ENCODE data around the gene FAM117B.

Gene FAM117B

GRCh38 chr2:202609381-202610145 lies 25.2 kb upstream of the FAM117B start:
- Histone ChIP-seq H3K4me3 (ENCODE audit: low read depth in 1 of 2, low read length in 2 of 2) (no peak overlapping the region), H3K27ac (ENCODE audit: low read depth, low read length) (no peak overlapping the region), H3K27me3 (ENCODE audit: control insufficient read depth in 1 of 2, insufficient read depth in 2 of 2, low read length in 2 of 2) (no peaks in the 10 kb centered on the region), H3K4me1 (ENCODE audit: control insufficient read depth in 1 of 2, insufficient read depth in 2 of 2, low read length in 2 of 2) (peaks cover 0 to 7% of the 10 kb centered on the region in 2 donors), H3K36me3 (ENCODE audit: control insufficient read depth in 1 of 2, insufficient read depth in 2 of 2, low read length in 2 of 2) (no peaks in the 10 kb centered on the region), H3K9ac (ENCODE audit: low read depth in 1 of 2, low read length in 2 of 2) (no peak overlapping the region), H3K9me3 (ENCODE audit: control insufficient read depth in 1 of 2, low read length in 2 of 2) (no peaks in the 10 kb centered on the region)

GRCh38 chr2:202610380-202610779 lies 24.4 kb upstream of the FAM117B start:
- no peak overlapping the region for H3K9ac ChIP-seq (ENCODE audit: low read depth in 1 of 2, low read length in 2 of 2)
- no peaks in the 10 kb centered on the region for H3K36me3 ChIP-seq (ENCODE audit: control insufficient read depth in 1 of 2, insufficient read depth in 2 of 2, low read length in 2 of 2)
- peaks cover 0 to 7% of the 10 kb centered on the region in 2 donors for H3K4me1 ChIP-seq (ENCODE audit: control insufficient read depth in 1 of 2, insufficient read depth in 2 of 2, low read length in 2 of 2)
- no peaks in the 10 kb centered on the region for H3K9me3 ChIP-seq (ENCODE audit: control insufficient read depth in 1 of 2, low read length in 2 of 2)
- H3K27ac ChIP-seq (ENCODE audit: low read depth, low read length), result no peak overlapping the region
- no peak overlapping the region for H3K4me3 ChIP-seq (ENCODE audit: low read depth in 1 of 2, low read length in 2 of 2)
- H3K27me3 ChIP-seq (ENCODE audit: control insufficient read depth in 1 of 2, insufficient read depth in 2 of 2, low read length in 2 of 2), result no peaks in the 10 kb centered on the region

GRCh38 chr2:202612145-202612544 lies 22.6 kb upstream of the FAM117B start:
- no peak overlapping the region for H3K27ac ChIP-seq (ENCODE audit: low read depth, low read length)
- H3K36me3 ChIP-seq (ENCODE audit: control insufficient read depth in 1 of 2, insufficient read depth in 2 of 2, low read length in 2 of 2), result no peaks in the 10 kb centered on the region
- no peaks in the 10 kb centered on the region for H3K9me3 ChIP-seq (ENCODE audit: control insufficient read depth in 1 of 2, low read length in 2 of 2)
- H3K4me3 ChIP-seq (ENCODE audit: low read depth in 1 of 2, low read length in 2 of 2), result no peak overlapping the region
- no peak overlapping the region for H3K9ac ChIP-seq (ENCODE audit: low read depth in 1 of 2, low read length in 2 of 2)
- H3K4me1 ChIP-seq (ENCODE audit: control insufficient read depth in 1 of 2, insufficient read depth in 2 of 2, low read length in 2 of 2), result peaks cover 0 to 7% of the 10 kb centered on the region in 2 donors
- H3K27me3 ChIP-seq (ENCODE audit: control insufficient read depth in 1 of 2, insufficient read depth in 2 of 2, low read length in 2 of 2), result no peaks in the 10 kb centered on the region

- H3K27me3 ChIP-seq (ENCODE audit: control insufficient read depth in 1 of 2, insufficient read depth in 2 of 2, low read length in 2 of 2), result no peaks in the 10 kb centered on the region
- H3K9ac ChIP-seq (ENCODE audit: low read depth in 1 of 2, low read length in 2 of 2), result no peak overlapping the region
- H3K9me3 ChIP-seq (ENCODE audit: control insufficient read depth in 1 of 2, low read length in 2 of 2), result no peaks in the 10 kb centered on the region
- H3K36me3 ChIP-seq (ENCODE audit: control insufficient read depth in 1 of 2, insufficient read depth in 2 of 2, low read length in 2 of 2), result no peaks in the 10 kb centered on the region
- H3K4me1 ChIP-seq (ENCODE audit: control insufficient read depth in 1 of 2, insufficient read depth in 2 of 2, low read length in 2 of 2), result peaks cover 0 to 7% of the 10 kb centered on the region in 2 donors
- H3K27ac ChIP-seq (ENCODE audit: low read depth, low read length), result no peak overlapping the region
- no peak overlapping the region for H3K4me3 ChIP-seq (ENCODE audit: low read depth in 1 of 2, low read length in 2 of 2)
These were observed 21.3 kb upstream of the FAM117B start for GRCh38 chr2:202613479-202613878.

- Histone ChIP-seq H3K4me3 (ENCODE audit: low read depth in 1 of 2, low read length in 2 of 2) (no peak overlapping the region), H3K27ac (ENCODE audit: low read depth, low read length) (no peak overlapping the region), H3K9ac (ENCODE audit: low read depth in 1 of 2, low read length in 2 of 2) (no peak overlapping the region), H3K27me3 (ENCODE audit: control insufficient read depth in 1 of 2, insufficient read depth in 2 of 2, low read length in 2 of 2) (no peaks in the 10 kb centered on the region), H3K36me3 (ENCODE audit: control insufficient read depth in 1 of 2, insufficient read depth in 2 of 2, low read length in 2 of 2) (no peaks in the 10 kb centered on the region), H3K4me1 (ENCODE audit: control insufficient read depth in 1 of 2, insufficient read depth in 2 of 2, low read length in 2 of 2) (no peaks in the 10 kb centered on the region), H3K9me3 (ENCODE audit: control insufficient read depth in 1 of 2, low read length in 2 of 2) (no peaks in the 10 kb centered on the region)
These were observed 10.6 kb upstream of the FAM117B start for GRCh38 chr2:202624133-202624532.

GRCh38 chr2:202627042-202627441 lies 7.7 kb upstream of the FAM117B start:
- Histone ChIP-seq H3K27me3 (ENCODE audit: control insufficient read depth in 1 of 2, insufficient read depth in 2 of 2, low read length in 2 of 2) (no peaks in the 10 kb centered on the region), H3K9me3 (ENCODE audit: control insufficient read depth in 1 of 2, low read length in 2 of 2) (no peaks in the 10 kb centered on the region), H3K36me3 (ENCODE audit: control insufficient read depth in 1 of 2, insufficient read depth in 2 of 2, low read length in 2 of 2) (no peaks in the 10 kb centered on the region), H3K4me1 (ENCODE audit: control insufficient read depth in 1 of 2, insufficient read depth in 2 of 2, low read length in 2 of 2) (no peaks in the 10 kb centered on the region), H3K9ac (ENCODE audit: low read depth in 1 of 2, low read length in 2 of 2) (no peak overlapping the region), H3K27ac (ENCODE audit: low read depth, low read length) (no peak overlapping the region), H3K4me3 (ENCODE audit: low read depth in 1 of 2, low read length in 2 of 2) (no peak overlapping the region)

GRCh38 chr2:202628646-202629198 lies 6.0 kb upstream of the FAM117B start:
- Histone ChIP-seq H3K27me3 (ENCODE audit: control insufficient read depth in 1 of 2, insufficient read depth in 2 of 2, low read length in 2 of 2) (no peaks in the 10 kb centered on the region), H3K9me3 (ENCODE audit: control insufficient read depth in 1 of 2, low read length in 2 of 2) (no peaks in the 10 kb centered on the region), H3K27ac (ENCODE audit: low read depth, low read length) (no peak overlapping the region), H3K9ac (ENCODE audit: low read depth in 1 of 2, low read length in 2 of 2) (no peak overlapping the region), H3K36me3 (ENCODE audit: control insufficient read depth in 1 of 2, insufficient read depth in 2 of 2, low read length in 2 of 2) (no peaks in the 10 kb centered on the region), H3K4me3 (ENCODE audit: low read depth in 1 of 2, low read length in 2 of 2) (no peak overlapping the region), H3K4me1 (ENCODE audit: control insufficient read depth in 1 of 2, insufficient read depth in 2 of 2, low read length in 2 of 2) (no peaks in the 10 kb centered on the region)

- H3K4me1 ChIP-seq (ENCODE audit: control insufficient read depth in 1 of 2, insufficient read depth in 2 of 2, low read length in 2 of 2), result peaks cover 0 to 9% of the 10 kb centered on the region in 2 donors
- H3K4me3 ChIP-seq (ENCODE audit: low read depth in 1 of 2, low read length in 2 of 2), result no peak overlapping the region
- H3K27me3 ChIP-seq (ENCODE audit: control insufficient read depth in 1 of 2, insufficient read depth in 2 of 2, low read length in 2 of 2), result no peaks in the 10 kb centered on the region
- no peak overlapping the region for H3K9ac ChIP-seq (ENCODE audit: low read depth in 1 of 2, low read length in 2 of 2)
- H3K27ac ChIP-seq (ENCODE audit: low read depth, low read length), result no peak overlapping the region
- H3K36me3 ChIP-seq (ENCODE audit: control insufficient read depth in 1 of 2, insufficient read depth in 2 of 2, low read length in 2 of 2), result no peaks in the 10 kb centered on the region
- H3K9me3 ChIP-seq (ENCODE audit: control insufficient read depth in 1 of 2, low read length in 2 of 2), result no peaks in the 10 kb centered on the region
These were observed 2.0 kb upstream of the FAM117B start for GRCh38 chr2:202632682-202633290.

GRCh38 chr2:202633470-202633869 lies 1.3 kb upstream of the FAM117B start:
- H3K9me3 ChIP-seq (ENCODE audit: control insufficient read depth in 1 of 2, low read length in 2 of 2), result no peaks in the 10 kb centered on the region
- H3K4me3 ChIP-seq (ENCODE audit: low read depth in 1 of 2, low read length in 2 of 2), result no peak overlapping the region
- peaks cover 0 to 13% of the 10 kb centered on the region in 2 donors for H3K4me1 ChIP-seq (ENCODE audit: control insufficient read depth in 1 of 2, insufficient read depth in 2 of 2, low read length in 2 of 2)
- no peak overlapping the region for H3K9ac ChIP-seq (ENCODE audit: low read depth in 1 of 2, low read length in 2 of 2)
- H3K27me3 ChIP-seq (ENCODE audit: control insufficient read depth in 1 of 2, insufficient read depth in 2 of 2, low read length in 2 of 2), result no peaks in the 10 kb centered on the region
- H3K36me3 ChIP-seq (ENCODE audit: control insufficient read depth in 1 of 2, insufficient read depth in 2 of 2, low read length in 2 of 2), result no peaks in the 10 kb centered on the region
- no peak overlapping the region for H3K27ac ChIP-seq (ENCODE audit: low read depth, low read length)

GRCh38 chr2:202635428-202636212 lies 851 bp downstream of the FAM117B start:
- Histone ChIP-seq H3K27ac (ENCODE audit: low read depth, low read length) (peak overlapping the region; percentile 92), H3K9me3 (ENCODE audit: control insufficient read depth in 1 of 2, low read length in 2 of 2) (no peaks in the 10 kb centered on the region), H3K36me3 (ENCODE audit: control insufficient read depth in 1 of 2, insufficient read depth in 2 of 2, low read length in 2 of 2) (no peaks in the 10 kb centered on the region), H3K4me1 (ENCODE audit: control insufficient read depth in 1 of 2, insufficient read depth in 2 of 2, low read length in 2 of 2) (peaks cover 11 to 13% of the 10 kb centered on the region in 2 donors), H3K9ac (ENCODE audit: low read depth in 1 of 2, low read length in 2 of 2) (peak overlapping the region; percentile 56 to 62), H3K4me3 (ENCODE audit: low read depth in 1 of 2, low read length in 2 of 2) (peak overlapping the region; percentile 57 to 83), H3K27me3 (ENCODE audit: control insufficient read depth in 1 of 2, insufficient read depth in 2 of 2, low read length in 2 of 2) (no peaks in the 10 kb centered on the region)

Data from duodenal mucosa (tissue), 2 donors.